HG02981 (cell line): ENCODE measurements around the gene CSHL1.
"Not testable (repeated sequence)": the region's sequence is repeated elsewhere in the genome, so short reads cannot be mapped to it uniquely, and the experiment has no call there.

Source experiments
- ATAC-seq: cut with Tn5 transposase; IDR thresholded peaks from one replicate; pipeline ENCODE4 v1.9.1; 2021; ENCODE audit warnings: mild to moderate bottlenecking, moderate library complexity; ENCODE audit not compliant: unreplicated experiment

The CSHL1 gene

DNA sequence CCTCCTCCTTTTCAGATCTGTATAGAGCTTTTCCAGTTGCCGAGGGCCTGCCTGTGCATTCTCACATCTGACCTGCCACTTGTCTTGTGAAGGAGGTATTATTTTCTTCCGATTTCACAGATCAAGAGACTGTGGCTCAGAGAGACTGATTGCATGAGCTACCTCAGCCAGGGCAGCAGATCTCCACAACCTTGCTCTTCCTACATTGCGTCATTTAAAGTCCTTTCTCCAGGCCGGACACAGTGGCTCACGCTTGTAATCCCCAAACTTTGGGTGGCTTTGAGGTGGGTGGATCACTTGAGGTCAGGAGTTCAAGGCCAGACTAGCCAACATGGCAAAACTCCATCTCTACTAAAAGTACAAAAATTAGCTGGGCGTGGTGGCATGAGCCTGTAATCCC, 9.0 kb upstream of the CSHL1 start:
- ATAC-seq = not testable (repeated sequence)

DNA sequence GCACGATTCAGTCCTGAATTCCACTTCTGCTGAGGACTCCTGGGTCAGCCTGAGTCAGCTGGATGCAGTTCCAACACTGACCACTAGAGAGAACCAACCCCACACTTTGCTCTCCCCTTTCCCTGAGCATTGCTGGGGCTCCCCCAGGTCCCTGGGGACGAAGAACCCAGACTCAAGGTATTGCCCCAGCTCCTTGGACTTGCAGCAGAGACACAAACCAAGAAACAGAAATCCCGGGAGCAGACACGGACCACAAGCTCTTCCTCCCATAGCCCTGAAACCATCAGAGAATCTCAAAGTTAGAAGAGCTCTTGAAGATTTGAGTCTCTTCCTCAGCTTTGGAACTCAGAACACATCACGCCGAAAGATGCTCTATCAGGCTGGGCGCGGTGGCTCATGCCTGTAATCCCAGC, 8.3 kb upstream of the CSHL1 start:
- ATAC-seq = no peak

DNA sequence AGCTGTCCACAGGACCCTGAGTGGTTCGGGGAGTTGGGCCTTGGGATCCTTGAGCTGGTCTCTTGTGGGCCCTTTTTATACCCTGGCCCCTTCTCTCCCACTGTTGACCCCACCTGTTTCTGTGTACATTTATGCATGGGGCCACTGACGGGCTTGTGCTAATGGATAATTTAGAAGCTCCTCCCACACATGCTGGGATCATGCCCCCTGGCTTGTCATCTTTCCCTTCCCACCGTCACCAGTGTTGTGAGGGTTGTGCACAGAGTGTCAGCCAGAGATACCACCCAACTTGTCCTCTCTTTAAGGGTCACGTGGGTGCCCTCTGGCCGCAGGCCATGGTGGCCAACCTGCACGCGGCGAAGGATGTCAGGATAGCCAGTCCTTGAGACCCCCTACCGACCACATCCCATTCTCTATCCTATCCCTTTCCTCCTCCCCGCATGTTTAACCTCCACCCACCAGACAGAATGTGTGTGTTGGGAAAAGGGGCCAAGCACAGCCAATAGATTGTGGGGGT, 7.8 kb upstream of the CSHL1 start, which contains the start of gene GH1:
GH1 (minus strand) TSS at position 51 of the 517 bp plus-strand sequence. CDS start 63 bp downstream, outside the sequence.
- not testable (repeated sequence) for ATAC-seq

DNA sequence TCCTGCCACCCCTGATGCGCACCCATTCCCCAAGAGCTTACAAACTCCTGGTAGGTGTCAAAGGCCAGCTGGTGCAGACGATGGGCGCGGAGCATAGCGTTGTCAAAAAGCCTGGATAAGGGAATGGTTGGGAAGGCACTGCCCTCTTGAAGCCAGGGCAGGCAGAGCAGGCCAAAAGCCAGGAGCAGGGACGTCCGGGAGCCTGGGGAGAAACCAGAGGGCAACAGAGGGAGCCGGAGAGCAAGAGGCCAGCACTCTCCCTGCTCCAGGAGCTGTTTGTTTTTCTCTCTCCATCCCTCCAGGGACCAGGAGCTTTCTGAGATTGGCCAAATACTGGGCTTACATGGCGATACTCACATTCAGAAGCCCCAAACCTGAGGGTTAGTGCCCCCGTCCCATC, 7.2 kb upstream of the CSHL1 start:
- no peak for ATAC-seq

DNA sequence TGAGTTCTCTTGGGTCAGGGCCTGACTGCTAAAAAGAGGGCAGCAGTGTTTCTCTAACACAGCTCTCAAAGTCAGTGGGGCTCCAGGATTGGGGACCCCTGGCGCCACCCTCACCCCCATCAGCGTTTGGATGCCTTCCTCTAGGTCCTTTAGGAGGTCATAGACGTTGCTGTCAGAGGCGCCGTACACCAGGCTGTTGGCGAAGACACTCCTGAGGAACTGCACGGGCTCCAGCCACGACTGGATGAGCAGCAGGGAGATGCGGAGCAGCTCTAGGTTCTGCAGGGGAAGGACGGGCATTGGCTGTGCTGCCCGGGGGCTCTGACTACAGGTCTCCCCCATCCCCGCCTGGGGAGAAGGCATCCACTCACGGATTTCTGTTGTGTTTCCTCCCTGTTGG, 6.6 kb upstream of the CSHL1 start:
- no peak for ATAC-seq

DNA sequence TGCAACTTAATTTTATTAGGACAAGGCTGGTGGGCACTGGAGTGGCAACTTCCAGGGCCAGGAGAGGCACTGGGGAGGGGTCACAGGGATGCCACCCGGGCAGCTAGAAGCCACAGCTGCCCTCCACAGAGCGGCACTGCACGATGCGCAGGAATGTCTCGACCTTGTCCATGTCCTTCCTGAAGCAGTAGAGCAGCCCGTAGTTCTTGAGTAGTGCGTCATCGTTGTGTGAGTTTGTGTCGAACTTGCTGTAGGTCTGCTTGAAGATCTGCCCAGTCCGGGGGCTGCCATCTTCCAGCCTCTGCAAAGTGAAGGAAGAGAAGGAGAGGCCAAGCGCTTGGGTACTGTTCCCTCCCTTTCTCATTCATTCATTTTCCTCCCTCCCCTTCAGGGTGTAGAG, 6.1 kb upstream of the CSHL1 start:
- not testable (repeated sequence) for ATAC-seq

DNA sequence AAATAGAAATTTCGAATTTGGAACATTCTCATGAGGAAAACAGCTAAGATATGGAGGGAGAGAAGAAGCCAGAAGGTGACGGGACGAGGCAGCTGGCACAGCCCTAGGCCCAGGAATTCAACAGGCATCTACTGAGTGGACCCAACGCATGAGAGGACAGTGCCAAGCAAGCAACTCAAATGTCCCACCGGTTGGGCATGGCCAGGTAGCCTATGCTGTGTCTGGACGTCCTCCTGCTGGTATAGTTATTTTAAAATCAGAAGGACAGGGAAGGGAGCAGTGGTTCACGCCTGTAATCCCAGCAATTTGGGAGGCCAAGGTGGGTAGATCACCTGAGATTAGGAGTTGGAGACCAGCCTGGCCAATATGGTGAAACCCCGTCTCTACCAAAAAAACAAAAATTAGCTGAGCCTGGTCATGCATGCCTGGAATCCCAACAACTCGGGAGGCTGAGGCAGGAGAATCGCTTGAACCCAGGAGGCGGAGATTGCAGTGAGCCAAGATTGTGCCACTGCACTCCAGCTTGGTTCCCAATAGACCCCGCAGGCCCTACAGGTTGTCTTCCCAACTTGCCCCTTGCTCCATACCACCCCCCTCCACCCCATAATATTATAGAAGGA, 5.6 kb upstream of the CSHL1 start:
- no peak for ATAC-seq

DNA sequence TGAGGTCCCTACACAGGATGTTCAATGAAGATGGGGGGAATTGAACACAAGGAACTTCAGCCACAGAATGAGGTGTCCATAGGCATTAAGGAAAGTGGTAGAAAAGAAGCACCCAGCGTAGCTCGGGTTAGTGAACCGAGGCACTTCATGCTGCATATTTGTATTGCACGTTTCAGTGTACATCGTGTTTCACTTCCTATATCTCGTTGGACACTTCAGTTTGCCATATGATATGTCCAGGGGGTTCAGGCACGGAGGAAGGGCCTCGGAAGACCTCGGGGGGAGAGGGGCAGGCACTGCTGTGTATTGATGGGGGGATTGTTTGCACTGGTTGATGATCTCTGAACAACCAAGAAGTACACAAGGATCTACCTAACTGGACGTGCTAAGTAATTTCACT, 4.7 kb upstream of the CSHL1 start:
- ATAC-seq = not testable (repeated sequence)

DNA sequence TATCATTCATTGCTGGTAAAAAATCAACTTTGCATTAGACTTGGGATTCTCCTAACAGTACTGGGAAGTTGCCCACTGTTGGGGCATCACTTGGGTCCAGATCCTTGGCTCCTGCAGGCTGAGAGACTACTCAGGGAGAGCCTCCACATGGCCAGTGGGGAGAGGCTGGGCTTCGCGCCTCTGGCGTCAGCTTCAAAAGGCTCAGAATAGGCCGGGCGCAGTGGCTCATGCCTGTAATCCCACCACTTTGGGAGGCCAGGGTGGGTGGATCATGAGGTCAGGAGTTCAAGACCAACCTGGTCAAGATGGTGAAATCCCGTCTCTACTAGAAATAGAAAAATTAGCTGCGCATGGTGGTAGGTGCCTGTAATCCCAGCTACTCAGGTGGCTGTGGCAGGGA, 3.4 kb upstream of the CSHL1 start:
- ATAC-seq = no peak

DNA sequence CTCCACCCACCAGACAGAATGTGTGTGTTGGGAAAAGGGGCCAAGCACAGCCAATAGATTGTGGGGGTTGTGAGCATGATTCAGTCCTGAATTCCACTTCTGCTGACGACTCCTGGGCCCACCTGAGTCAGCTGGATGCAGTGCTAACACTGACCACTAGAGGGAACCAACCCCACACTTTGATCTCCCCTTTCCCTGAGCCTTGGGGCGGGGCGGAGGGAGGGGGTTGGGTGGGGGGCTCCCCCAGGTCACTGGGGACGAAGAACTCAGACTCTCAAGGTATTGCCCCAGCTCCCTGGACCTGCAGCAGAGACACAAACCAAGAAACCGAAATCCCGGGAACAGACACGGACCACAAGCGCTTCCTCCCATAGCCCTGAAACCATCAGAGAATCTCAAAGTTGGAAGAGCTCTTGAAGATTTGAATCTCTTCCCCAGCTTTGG, 621 bp upstream of the CSHL1 start:
- ATAC-seq = no peak

DNA sequence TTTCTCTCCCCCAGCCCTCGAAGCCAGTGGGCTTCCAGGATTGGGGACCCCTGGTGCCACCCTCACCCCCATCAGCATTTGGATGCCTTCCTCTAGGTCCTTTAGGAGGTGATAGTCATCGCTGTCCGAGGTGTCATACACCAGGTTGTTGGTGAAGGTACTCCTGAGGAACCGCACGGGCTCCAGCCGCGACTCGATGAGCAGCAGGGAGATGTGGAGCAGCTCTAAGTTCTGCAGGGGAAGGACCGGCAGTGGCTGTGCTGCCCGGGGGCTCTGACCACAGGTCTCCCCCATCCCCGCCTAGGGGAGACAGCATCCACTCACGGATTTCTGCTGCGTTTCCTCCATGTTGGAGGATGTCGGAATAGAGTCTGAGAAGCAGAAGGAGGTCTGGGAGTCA, 962 bp downstream of the CSHL1 start:
- no peak for ATAC-seq

DNA sequence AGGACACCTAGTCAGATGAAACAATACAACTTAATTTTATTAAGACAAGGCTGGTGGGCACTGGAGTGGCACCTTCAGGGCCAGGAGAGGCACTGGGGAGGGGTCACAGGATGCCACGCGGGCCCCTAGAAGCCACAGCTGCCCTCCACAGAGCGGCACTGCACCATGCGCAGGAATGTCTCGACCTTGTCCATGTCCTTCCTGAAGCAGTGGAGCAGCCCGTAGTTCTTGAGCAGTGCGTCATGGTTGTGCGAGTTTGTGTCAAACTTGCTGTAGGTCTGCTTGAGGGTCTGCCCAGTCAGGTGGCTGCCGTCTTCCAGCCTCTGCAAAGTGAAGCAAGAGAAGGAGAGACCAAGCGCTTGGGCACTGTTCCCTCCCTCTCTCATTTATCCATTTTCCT, 1.5 kb downstream of the CSHL1 start:
- ATAC-seq = not testable (repeated sequence)

DNA sequence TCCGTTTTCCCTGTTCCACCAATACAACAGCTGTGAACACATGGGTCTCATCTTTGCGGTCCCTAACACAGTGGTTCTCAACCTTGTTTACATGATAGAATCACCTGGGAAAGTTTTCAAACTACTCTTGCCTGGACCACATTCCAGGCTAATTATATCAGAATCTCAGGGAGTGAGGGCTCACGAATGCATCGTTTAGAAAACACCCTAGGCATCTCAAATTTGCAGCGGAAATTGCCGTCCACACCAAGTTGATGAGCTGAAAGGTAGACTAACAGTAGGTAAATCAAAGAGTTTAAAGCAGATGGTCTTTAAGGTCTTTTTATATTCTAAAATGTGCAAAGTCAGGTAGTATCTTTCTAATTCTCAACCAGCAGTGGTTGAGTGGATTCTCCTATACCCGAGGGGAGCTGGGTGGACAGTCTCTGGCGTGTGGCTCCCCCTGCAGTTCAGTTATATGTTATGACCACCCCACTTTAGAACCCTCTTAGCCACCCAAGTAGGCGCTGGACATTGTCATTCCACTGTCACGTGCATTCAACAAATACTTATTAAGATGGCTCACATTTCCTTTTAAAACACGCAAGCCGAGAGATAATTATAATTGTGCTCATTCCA, 3.8 kb downstream of the CSHL1 start:
- ATAC-seq = not testable (repeated sequence)

DNA sequence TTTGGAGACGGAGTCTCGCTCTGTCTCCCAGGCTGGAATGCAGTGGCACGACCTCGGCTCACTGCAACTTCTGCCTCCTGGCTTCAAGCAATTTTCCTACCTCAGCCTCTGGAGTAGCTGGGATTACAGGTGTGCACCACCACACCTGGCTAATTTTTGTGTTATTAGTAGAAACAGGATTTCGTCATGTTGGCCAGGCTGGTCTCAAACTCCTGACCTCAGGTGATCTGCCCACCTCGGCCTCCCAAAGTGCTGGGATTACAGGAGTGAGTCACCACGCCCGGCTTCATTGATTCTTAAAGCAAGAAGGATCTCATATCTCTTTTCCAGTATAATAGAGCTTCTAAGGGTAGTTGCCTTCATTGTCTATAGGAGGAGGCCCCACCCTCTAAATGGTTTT, 6.3 kb downstream of the CSHL1 start:
- ATAC-seq = not testable (repeated sequence)

DNA sequence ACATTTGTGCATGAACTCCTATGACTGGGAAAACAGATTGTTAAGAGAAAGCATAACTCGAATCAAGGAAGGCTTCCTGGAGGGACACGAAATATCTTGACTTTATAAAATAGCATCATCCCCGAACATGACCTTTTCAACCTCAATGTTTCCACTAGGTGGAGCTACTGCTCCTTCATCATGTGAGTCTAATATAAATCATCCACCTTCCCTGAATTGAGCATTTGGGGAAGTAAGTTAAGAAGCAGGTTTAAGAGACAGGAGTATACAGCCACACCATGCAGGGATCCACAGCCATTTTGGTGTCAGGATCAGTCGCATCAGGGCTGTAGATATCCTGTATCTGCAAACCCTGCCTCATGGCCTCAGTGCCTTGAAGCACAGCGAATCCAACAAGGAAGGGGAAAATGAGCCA, 7.3 kb downstream of the CSHL1 start:
- not testable (repeated sequence) for ATAC-seq

DNA sequence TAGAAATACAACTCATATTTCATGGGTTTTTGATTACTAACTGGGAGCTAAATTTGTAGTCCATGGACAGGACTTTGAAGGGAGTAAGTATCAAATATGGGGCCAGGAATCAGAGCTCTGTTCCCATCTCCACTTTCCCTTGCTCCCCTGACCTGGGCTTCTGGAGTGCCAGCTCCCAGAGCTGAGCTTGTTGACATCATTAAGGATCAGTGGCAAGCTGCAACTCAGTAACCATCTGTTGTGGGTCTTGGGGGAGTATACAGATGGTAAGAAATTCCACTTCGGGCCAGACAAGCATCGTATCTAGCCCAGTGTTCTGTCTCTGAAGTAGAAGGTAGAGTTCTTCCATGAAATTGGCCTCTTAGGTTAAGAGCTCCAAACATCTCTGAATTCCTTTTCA, 9.1 kb downstream of the CSHL1 start:
- not testable (repeated sequence) for ATAC-seq

DNA sequence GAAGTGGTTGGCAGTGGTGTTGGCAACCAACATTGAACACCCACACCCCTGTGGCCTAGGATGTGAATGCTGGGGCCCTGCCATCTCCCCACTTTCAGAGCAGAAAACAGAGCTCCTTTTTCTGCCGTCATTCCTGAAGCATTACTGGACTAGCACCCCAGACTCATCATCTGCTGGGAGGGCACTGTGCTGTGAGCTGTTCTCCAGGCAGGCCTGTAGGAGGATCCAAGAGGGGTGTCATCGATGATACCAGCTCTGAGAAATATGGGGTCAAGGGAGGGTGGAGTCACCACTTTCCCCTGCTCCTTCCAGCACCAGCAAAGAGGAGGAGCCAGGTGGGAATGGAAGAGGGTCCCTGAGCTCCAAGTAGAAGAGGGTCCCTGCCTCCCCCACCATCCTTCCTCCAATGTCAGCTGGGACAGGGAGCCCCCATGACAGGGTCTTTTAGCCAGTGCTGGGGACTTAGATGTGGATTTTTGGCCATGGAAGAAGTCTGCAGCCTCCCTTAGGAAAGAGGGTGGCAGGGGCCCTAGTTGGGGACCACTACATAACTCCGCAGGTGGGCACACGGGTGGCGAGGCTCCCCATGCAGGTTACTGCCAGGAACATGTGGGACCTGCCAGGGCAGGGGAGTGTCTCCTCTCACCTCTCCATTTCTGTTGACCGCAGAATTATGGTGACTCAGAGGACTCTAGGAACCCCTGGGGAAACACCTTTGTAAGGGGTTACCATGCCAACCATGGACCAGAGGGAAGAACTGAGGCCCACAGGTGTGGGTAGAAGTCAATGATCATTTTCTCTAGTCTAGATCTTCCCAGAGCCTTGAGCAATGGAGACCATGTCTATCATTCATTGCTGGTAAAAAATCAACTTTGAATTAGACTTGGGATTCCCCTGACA, 11.9 kb downstream of the CSHL1 start:
- not testable (repeated sequence) for ATAC-seq

DNA sequence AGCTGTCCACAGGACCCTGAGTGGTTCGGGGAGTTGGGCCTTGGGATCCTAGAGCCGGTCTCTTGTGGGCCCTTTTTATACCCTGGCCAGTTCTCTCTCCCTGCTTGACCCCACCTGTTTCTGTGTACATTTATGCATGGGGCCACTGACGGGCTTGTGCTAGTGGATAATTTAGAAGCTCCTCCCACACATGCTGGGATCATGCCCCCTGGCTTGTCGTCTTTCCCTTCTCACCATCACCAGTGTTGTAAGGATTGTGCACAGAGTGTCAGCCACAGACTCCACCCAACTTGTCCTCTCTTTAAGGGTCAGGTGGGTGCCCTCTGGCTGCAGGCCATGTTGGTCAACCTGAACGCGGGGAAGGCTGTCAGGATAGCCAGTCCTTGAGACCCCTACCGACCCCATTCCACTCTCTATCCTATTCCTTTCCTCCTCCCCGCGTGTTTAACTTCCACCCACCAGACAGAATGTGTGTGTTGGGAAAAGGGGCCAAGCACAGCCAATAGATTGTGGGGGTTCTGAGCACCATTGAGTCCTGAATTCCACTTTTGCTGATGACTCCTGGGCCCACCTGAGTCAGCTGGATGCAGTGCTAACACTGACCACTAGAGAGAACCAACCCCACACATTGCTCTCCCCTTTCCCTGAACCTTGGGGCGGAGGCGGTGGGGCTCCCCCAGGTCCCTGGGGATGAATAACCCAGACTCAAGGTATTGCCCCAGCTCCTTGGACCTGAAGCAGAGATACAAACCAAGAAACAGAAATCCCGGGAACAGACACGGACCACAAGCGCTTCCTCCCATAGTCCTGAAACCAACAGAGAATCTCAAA, 14.3 kb downstream of the CSHL1 start, which contains the start of gene CSH1:
CSH1 (minus strand) TSS at position 51 of the 831 bp plus-strand sequence. CDS start 63 bp downstream, outside the sequence.
- ATAC-seq = not testable (repeated sequence)

DNA sequence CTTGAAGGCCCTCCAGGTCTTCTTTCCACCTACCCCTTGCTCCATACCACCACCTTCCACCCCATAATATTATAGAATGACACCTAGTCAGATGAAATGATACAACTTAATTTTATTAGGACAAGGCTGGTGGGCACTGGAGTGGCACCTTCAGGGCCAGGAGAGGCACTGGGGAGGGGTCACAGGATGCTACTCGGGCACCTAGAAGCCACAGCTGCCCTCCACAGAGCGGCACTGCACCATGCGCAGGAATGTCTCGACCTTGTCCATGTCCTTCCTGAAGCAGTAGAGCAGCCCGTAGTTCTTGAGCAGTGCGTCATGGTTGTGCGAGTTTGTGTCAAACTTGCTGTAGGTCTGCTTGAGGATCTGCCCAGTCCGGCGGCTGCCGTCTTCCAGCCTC, 16.2 kb downstream of the CSHL1 start:
- ATAC-seq = not testable (repeated sequence)

DNA sequence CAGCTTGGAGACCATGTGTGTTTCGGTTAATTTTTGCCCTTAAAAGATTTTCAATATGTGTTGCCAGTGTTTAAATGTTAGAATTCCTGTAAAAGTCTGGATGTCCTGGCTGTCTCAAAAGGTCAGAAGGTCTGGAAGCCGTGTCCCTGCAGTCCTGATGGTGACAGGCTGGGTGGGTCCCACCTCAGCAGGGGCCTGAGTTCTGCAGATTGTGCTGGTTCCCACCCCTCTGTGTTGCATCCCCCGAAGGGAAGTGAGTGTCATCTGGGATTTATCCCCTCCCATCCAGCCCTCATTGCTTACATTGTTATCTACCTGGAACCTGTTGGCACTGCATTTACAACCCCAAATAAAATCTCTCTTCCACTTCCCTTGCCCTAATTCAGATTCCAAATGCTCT, 17.0 kb downstream of the CSHL1 start:
- not testable (repeated sequence) for ATAC-seq
